Uterus (tissue), 4 donors: ENCODE data around the gene AIFM3. TPM values are rescaled to one million over a fixed set of nuclear protein-coding genes. Genes with fewer than 3 reads are reported as not detected.
"Not testable (repeated sequence)": the region's sequence is repeated elsewhere in the genome, so short reads cannot be mapped to it uniquely, and the experiment has no call there.

Experiments
- DNase-seq, 2 donors: peaks; one replicate each; pipeline ENCODE4 v3.0.0-alpha.2; 2019 to 2020
- H3K27ac ChIP-seq, 2 donors: fragments of 200-600 bp; sonication (generic); 1 replicate in 1 of 2; 2 replicates in 1 of 2; pipeline ENCODE4 v1.5.1; 2016 to 2018
- H3K27me3 ChIP-seq, 2 donors: fragments of 200-600 bp; sonication (generic); one replicate each; pipeline ENCODE4 v1.5.1; 2018 to 2019; ENCODE audit warnings: control low read depth in 1 of 2
- H3K36me3 ChIP-seq, 2 donors: fragments of 200-600 bp; sonication (generic); one replicate each; pipeline ENCODE4 v1.5.1; 2019; ENCODE audit warnings: control low read depth in 1 of 2
- H3K4me1 ChIP-seq, 2 donors: fragments of 200-600 bp; sonication (generic); one replicate each; pipeline ENCODE4 v1.5.1; 2018 to 2019; ENCODE audit warnings: control low read depth in 1 of 2
- H3K4me3 ChIP-seq, 2 donors: fragments of 200-600 bp; sonication (generic); 1 replicate in 1 of 2; 2 replicates in 1 of 2; pipeline ENCODE4 v1.5.1; 2018 to 2019; ENCODE audit warnings: mild to moderate bottlenecking in 1 of 2
- H3K9me3 ChIP-seq, 2 donors: fragments of 200-600 bp; sonication (generic); one replicate each; pipeline ENCODE4 v1.5.1; 2019; ENCODE audit warnings: control low read depth in 1 of 2
- CTCF ChIP-seq, 4 experiments: fragments of 200-600 bp in 2 of 4; fragments of 450-650 bp in 2 of 4; sonication (generic) in 2 of 4; IDR thresholded peaks; one replicate each; pipeline ENCODE4 v1.5.1; 2016 to 2019; ENCODE audit warnings: antibody characterized with exemption in 4 of 4, mild to moderate bottlenecking in 2 of 4, moderate library complexity in 1 of 4
- POLR2A ChIP-seq, 2 donors: fragments of 450-650 bp; IDR thresholded peaks; one replicate each; pipeline ENCODE4 v1.6.1; 2016; ENCODE audit warnings: antibody characterized with exemption in 2 of 2, mild to moderate bottlenecking in 1 of 2, moderate library complexity in 1 of 2
- intact Hi-C: fragments of 100-400 bp; cut with DNase I; formaldehyde crosslinking; loops from one replicate; pipeline ENCODE4 v1.15.1; 2023; ENCODE audit warnings: low total_unique reads
- total RNA-seq, 4 donors: library from RNA; depleted of rRNA in 3 of 4; stranded (reverse); fragments of >200 nt in 3 of 4; gene quantifications; one replicate each; pipeline versions ENCODE4 v1.1.0 to v1.2.4, GENCODE V29; 2014 to 2023
- donor health status: DM: yes; HTN: yes; CAD: no.

AIFM3 gene
- total RNA-seq, 4 donors from 2014 or later: 3.2 to 3.4 TPM; not detected in 2

GRCh38 chr22:21000987-21001600 lies 34.0 kb downstream of the AIFM3 start:
- H3K4me3 ChIP-seq: peak overlapping the region; percentile 72 to 73
- no peaks in the 10 kb centered on the region for H3K9me3 ChIP-seq
- no peaks in the 10 kb centered on the region for H3K27me3 ChIP-seq
- intact Hi-C loops: no loop called here
- H3K27ac ChIP-seq: peak overlapping the region; percentile 94 to 98
- TF ChIP-seq CTCF (IDR thresholded peaks at IDR 0.05): peak in 1 of 4 experiments; percentile 7
- TF ChIP-seq POLR2A (IDR thresholded peaks at IDR 0.05): no peak
- H3K4me1 ChIP-seq: peaks cover 7 to 13% of the 10 kb centered on the region in 2 donors
- DNase-seq: no peak
- H3K36me3 ChIP-seq: no peaks in the 10 kb centered on the region

GRCh38 chr22:21001601-21002325 lies 34.7 kb downstream of the AIFM3 start, which contains the start of gene THAP7:
Gene THAP7, minus strand, starts transcription at chr22:21002118. Its CDS starts 207 bp downstream, at chr22:21001911.
- Histone ChIP-seq H3K4me1 (peaks cover 7 to 13% of the 10 kb centered on the region in 2 donors), H3K4me3 (peak within 1 kb of the TSS; percentile 72 to 73), H3K36me3 (no peaks in the 10 kb centered on the region), H3K9me3 (no peaks in the 10 kb centered on the region), H3K27me3 (no peaks in the 10 kb centered on the region), H3K27ac (peak within 1 kb of the TSS; percentile 94 to 98)
- intact Hi-C loops: no loop called here
- DNase-seq: peak; percentile 96 to 97
- TF ChIP-seq CTCF (IDR thresholded peaks at IDR 0.05) (peak in 1 of 4 experiments; percentile 2), POLR2A (IDR thresholded peaks at IDR 0.05) (peak; percentile 44 to 84)

- Histone ChIP-seq H3K36me3 (no peaks in the 10 kb centered on the region), H3K4me3 (no peak overlapping the region), H3K4me1 (peaks cover 7 to 13% of the 10 kb centered on the region in 2 donors), H3K27ac (peak overlapping the region in 1 of 2 donors; percentile 94), H3K27me3 (no peaks in the 10 kb centered on the region), H3K9me3 (no peaks in the 10 kb centered on the region)
- intact Hi-C loops: no loop called here
- TF ChIP-seq CTCF (IDR thresholded peaks at IDR 0.05) (no peak), POLR2A (IDR thresholded peaks at IDR 0.05) (no peak)
- DNase-seq: no peak
Measured at GRCh38 chr22:21003782-21004181, 36.7 kb downstream of the AIFM3 start.

- H3K27me3 ChIP-seq, H3K9me3 ChIP-seq, H3K4me3 ChIP-seq, intact Hi-C loops, H3K36me3 ChIP-seq, H3K4me1 ChIP-seq, H3K27ac ChIP-seq, DNase-seq: not testable (repeated sequence)
Measured at GRCh38 chr22:21009208-21009607, 42.2 kb downstream of the AIFM3 start.

GRCh38 chr22:21009638-21010425 lies 42.8 kb downstream of the AIFM3 start:
- Histone ChIP-seq H3K4me3 (no peak overlapping the region), H3K36me3 (no peaks in the 10 kb centered on the region), H3K27ac (no peak overlapping the region), H3K27me3 (no peaks in the 10 kb centered on the region), H3K9me3 (no peaks in the 10 kb centered on the region), H3K4me1 (peaks cover 3 to 6% of the 10 kb centered on the region in 2 donors)
- intact Hi-C loops: no loop called here
- DNase-seq: no peak
- no peak for TF ChIP-seq POLR2A (IDR thresholded peaks at IDR 0.05)
- no peak for TF ChIP-seq CTCF (IDR thresholded peaks at IDR 0.05)
